IMR-90 (cell line): Measurements from ENCODE around the gene GATAD2A.

Experiments used
- CTCF ChIP-seq: conservative IDR thresholded peaks from 2 replicates; pipeline ENCODE4 v1.5.1; 2012; ENCODE audit warnings: mild to moderate bottlenecking, low read depth, low read length, improper control_type of control experiment
- ELK1 ChIP-seq: fragments of 150-350 bp; IDR thresholded peaks from 2 replicates; pipeline ENCODE4 v1.6.1; 2016; ENCODE audit warnings: low read depth, mild to moderate bottlenecking, low read length, moderate library complexity, borderline replicate concordance
- FOS ChIP-seq: fragments of 150-350 bp; IDR thresholded peaks from 2 replicates; pipeline ENCODE4 v1.6.1; 2016; ENCODE audit warnings: low read depth, low read length
- POLR2A ChIP-seq: IDR thresholded peaks from 2 replicates; pipeline ENCODE4 v1.6.1; 2012; ENCODE audit warnings: mild to moderate bottlenecking, low read depth, low read length
- USF2 ChIP-seq: fragments of 150-350 bp; IDR thresholded peaks from 2 replicates; pipeline ENCODE4 v1.6.1; 2017; ENCODE audit warnings: mild to moderate bottlenecking, antibody characterized with exemption, low read length, low read depth

GRCh38 chr19:19528721-19529490 lies 123.4 kb downstream of the GATAD2A start, which contains the start of gene YJEFN3:
- TF ChIP-seq POLR2A (no peak), CTCF (no peak), FOS (no peak), ELK1 (no peak), USF2 (no peak)
